Inflammatory macrophage (primary cell): Measurements from ENCODE around the gene ARHGAP44.
A peak's percentile ranks its signal among the peaks of the same experiment; 100 is the strongest.

Source experiments
- DNase-seq, 2 donors: peaks; one replicate each; pipeline ENCODE4 v3.0.0-alpha.2; 2020 to 2022
- total RNA-seq, 18 experiments: gene quantifications; one replicate each; lab custom pipeline; 2026; ENCODE audit warnings: mixed read lengths in 6 of 18, inconsistent platforms in 2 of 18; lab: John Stamatoyannopoulos, UW

The ARHGAP44 gene
- 0.04 to 2.2 (median 0.84) reads per million in 18 experiments for total RNA-seq

DNA sequence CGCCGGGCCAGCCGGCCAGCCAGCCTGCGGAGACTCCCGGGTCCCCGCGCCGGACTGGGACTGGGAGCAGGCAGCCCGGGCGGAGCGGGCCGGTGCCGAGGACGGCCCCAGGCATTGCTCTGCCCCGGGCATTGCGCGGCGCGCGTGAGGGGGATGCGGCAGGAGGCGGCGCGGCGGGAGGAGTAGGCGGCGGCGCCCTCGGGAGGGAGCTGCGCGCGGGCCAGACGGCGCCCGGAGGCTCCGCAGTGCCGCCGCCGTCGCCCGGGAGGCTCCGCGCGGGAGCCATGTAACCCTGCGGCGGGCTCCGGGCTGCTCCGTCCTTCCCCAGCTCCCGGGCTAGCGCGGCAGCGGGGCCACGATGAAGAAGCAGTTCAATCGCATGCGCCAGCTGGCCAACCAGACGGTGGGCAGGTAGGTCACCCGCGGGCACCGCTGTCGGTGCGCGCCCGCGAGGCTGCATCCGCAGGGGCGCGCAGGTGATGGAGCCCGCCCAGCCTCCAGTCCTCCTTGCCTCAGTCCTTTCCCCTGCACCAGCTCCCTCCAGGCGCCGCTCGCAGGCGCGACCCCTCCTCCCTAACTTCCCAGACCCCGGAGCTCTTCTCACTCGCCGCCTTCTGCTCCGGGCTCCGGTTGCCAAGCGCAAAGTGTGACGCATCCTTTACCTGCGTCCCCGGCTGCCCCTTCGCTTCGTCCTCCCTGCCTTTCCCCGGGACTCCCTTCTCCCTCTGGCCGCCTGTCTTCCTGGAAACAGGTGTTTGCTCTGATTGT lies at the start of gene ARHGAP44:
ARHGAP44 (plus strand) TSS at position 18 of the 768 bp plus-strand sequence; CDS start at position 359, 341 bp downstream.
- DNase-seq = peak in 1 of 2 donors; percentile 9

DNA sequence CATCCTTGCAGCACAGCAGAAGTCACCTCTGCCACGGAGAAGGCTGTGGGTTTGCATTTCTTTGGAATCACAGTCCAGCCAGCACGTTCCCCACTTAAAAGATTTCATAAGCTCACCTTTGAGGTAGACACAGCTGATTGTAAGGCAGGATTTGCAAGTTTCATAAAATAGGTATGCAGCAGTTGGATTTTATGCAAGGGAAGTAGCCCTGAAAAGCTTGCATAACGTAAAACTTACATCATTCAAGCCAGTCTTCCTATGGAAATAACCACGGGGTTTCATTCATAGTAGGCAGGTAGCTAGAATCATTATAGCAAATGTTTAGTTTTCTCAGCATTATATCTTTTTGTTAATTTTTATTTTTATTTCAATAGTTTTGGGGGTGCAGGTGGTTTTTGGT lies 49.8 kb upstream of the ARHGAP44 start:
- no peak for DNase-seq

GRCh38 chr17:12743046-12743445 lies 46.3 kb upstream of the ARHGAP44 start:
- no peak for DNase-seq

- DNase-seq = no peak
Measured at GRCh38 chr17:12744298-12744697, 45.0 kb upstream of the ARHGAP44 start.

DNA sequence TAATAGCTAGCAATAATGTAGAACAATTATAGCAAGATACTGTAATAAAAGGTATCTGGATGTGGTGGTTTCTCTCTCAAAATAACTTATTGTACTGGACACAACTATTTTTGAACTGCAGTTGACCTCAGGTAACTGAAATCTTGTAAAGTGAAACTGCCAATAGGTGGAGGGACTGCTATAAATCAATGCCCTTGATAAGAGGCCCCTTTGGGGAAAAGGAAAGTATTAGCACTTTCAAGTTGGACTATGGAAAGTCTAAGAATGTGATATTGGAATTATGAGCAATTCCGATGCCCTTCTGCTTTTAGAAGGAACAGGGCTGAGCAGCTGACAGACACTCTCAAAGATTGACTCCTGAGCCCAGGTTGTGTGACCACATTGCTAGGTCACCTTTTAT lies 44.5 kb upstream of the ARHGAP44 start:
- DNase-seq = no peak

DNA sequence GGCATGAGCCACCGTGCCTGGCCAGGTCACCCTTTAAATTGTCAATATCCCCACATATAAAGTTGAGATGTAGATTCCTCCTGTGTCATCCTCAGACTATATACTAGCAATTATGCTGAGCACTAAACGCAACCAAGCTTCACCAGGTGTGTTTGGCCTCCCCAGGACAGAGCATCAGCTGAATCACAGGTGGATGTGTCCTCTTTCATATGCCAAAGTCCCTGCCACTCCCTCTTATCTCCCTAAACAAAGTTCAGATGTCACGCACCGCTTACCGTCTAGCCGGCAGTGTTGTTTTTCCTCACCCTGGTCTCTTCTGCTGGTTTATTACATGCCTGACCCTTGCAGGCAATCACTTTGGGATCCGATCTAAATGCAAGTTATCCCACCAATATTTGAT lies 43.8 kb upstream of the ARHGAP44 start:
- DNase-seq = no peak

- no peak for DNase-seq
Measured at GRCh38 chr17:12756786-12757185, 32.5 kb upstream of the ARHGAP44 start.

DNA sequence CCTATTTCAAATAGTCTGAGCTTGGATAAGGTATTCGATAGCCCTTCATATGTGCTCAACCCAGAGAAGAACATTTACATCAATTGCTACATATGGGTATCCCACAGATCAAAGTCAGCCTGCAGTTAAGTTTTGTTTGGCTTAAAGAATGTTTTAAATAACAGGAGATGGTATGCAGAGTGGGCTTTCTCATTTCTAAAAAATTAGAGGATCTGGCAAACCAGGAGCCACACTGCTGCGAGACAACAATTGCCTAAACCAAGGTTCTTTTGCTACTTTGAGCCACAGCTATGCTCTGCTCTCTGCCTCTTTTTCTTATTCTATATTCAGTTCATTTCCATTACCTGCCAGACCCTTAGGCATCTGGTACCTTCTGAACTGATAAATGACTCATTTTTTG lies 30.2 kb upstream of the ARHGAP44 start:
- DNase-seq = no peak

GRCh38 chr17:12765548-12765947 lies 23.8 kb upstream of the ARHGAP44 start:
- no peak for DNase-seq

- no peak for DNase-seq
Measured at GRCh38 chr17:12768255-12768654, 21.0 kb upstream of the ARHGAP44 start.

GRCh38 chr17:12769981-12770380 lies 19.3 kb upstream of the ARHGAP44 start:
- no peak for DNase-seq

DNA sequence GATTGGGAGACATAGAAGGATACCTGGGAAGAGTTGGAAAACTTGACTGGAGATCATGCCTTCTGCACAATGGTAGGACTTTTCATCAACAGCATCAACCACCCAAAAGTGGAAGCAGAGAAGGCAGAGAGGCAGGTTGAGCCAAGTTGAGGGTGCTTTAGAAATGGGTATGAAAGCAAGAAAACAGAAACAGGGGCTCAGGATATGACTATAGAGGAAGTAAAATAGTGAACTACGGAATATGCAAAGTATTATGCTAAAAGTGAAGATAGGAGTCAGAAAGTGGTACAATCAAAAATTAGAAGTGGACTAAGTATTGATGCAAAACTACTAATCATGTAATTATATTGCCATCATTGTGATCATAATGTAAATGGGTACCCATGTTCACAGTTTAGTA lies 16.1 kb upstream of the ARHGAP44 start:
- DNase-seq = no peak

DNA sequence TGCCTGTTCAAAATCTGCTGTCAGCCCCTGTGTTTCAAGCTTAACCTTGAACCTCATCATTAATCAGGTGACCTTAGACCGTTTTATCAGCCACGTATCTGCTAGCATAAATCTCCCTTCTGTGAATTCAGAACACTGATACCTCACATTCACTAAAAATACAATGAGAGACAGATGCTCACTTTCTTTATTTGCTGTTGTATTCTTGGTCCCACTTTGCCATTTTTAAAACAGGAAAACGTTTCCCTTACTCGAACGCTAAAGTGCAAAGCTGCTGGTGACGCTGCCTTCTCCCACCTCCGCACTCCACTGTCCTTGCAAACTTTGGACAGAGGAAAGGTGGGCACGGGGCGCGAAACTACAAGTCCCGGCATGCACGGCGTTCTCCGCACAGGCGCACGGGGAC lies 220 bp upstream of the ARHGAP44 start:
- no peak for DNase-seq

DNA sequence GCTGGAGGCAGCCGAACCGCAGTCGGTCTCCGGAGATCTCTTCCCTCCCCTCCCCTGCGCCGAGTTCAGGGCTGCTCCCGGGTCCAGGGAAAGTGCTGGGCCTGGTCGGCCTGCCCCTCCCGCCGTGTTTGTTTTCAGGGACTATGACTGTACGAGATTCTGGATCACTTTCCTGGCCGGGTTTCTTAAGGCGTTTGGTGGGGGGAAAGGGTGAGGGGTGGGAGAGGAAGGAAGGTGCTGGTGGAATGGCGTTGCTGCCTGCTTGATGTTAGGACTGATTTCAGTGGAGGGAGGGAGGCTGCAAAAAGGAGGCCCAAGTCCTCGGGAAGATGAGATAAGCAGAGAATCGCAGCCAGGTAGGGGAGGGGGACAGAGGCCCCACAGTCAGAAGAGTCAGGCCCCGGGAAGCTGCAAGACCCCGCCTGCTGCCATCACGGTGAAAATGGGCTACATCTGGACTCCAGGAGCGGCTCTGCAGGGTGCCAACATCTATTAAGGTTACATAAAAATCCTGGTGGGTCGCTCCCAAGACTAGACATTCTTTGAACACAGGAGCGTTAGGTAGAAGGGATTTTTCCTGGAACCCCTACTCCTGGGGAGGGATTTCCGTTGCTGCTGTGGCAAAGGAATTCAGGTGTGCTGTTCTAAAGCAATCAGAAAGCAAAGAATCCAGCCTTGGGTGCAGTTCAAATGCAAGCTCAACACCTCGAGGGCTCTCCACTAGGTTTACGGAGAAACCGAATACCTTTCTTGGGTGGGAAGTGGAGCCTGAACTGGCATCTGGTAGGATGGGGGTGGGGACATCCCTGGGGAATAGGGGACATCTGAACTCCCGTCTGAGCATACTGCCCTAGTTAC lies 1.2 kb downstream of the ARHGAP44 start:
- no peak for DNase-seq

GRCh38 chr17:12794919-12795532 lies 5.7 kb downstream of the ARHGAP44 start:
- no peak for DNase-seq

DNA sequence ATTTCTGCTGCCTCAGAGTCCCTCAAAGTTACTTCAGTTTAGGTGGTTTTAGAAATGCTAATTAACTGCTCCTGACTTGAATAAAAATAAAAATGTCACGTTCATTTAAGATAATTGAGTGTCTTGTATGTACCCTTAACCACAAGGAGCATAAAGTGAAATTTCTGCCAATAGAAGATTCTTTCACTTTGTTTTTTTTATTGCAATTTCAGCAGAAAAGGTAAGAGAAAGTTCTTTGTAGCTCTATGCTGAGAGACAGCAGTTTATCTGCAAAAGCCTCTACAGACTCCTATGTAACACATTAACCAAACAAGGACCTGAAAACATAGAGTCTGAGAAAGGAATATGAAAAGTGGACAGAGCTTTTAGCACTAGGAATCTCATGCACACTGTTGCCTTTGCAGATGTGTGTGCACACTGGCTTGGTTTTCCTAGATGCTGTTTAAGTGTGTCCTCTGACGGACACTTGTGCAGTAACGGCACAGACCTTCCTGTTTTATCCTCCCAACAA lies 11.6 kb downstream of the ARHGAP44 start:
- DNase-seq = no peak

- DNase-seq = no peak
Measured at GRCh38 chr17:12806630-12807029, 17.3 kb downstream of the ARHGAP44 start.

GRCh38 chr17:12808723-12809122 lies 19.4 kb downstream of the ARHGAP44 start:
- no peak for DNase-seq

- DNase-seq = no peak
Measured at GRCh38 chr17:12812877-12813276, 23.6 kb downstream of the ARHGAP44 start.

- no peak for DNase-seq
Measured at GRCh38 chr17:12813664-12814063, 24.4 kb downstream of the ARHGAP44 start.

GRCh38 chr17:12814718-12815117 lies 25.4 kb downstream of the ARHGAP44 start:
- no peak for DNase-seq

DNA sequence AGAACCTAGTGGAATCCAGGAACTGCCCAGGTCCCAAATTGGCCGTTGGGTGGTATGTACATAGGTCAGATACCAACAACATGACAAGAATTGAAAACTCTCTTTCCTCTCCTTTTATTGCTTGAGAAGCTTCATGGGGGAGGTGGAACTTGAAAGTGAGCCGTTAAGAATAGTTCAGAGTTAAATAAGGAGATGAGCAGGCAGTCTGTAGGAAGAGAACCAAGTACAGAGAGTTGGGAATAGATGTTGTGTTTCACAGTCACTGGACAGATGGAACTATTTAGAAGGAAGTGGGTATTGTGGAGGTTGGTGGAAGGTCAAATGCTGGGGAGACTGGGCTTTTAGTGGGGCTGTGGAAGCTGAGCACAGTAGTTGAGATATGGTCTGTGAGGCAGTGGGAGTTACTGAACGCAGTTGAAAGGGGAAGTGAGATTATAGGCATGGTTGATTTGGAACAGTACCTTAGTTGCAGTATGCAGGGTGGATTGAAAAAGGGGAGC lies 26.4 kb downstream of the ARHGAP44 start:
- no peak for DNase-seq

- DNase-seq = no peak
Measured at GRCh38 chr17:12821376-12821940, 32.2 kb downstream of the ARHGAP44 start.
